D721Med (cell line): ENCODE results near the gene MPRIP.

Experiments used
- DNase-seq: peaks from one replicate; pipeline ENCODE4 v3.0.0; 2011; ENCODE audit warnings: low spot score; ENCODE audit not compliant: insufficient read length
- FAIRE-seq: peaks from 2 replicates; lab custom pipeline; 2011; peaks lifted over from hg19 to GRCh38; lab: Jason Lieb, UNC
- TF ChIP-seq, protein P1 (sequence below): IDR thresholded peaks from 2 replicates; pipeline ENCODE4 v1.5.1; 2012; ENCODE audit warnings: mild to moderate bottlenecking, control low read depth; ENCODE audit not compliant: insufficient read depth; ENCODE audit errors: missing control alignments

The MPRIP gene

DNA sequence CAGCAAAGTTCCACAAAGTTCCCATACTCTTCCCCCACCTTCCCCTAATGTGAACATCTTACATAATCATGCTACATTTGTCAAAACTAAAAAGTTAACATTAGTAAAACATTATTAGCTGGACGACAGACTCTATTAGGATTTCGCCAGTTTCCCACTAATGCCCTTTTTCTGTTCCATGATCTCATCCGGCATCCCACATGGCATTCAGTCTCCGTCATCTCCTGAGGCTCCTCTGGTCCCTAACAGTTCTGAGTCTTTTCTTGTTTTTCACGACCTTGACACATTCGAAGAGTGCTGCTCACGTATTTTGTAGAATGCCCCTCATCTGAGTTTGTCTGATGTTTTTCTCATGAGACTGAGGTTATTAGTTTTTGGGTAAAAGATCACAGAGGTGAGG is 8.8 kb upstream of the MPRIP start:
- TF ChIP-seq, protein P1, sequence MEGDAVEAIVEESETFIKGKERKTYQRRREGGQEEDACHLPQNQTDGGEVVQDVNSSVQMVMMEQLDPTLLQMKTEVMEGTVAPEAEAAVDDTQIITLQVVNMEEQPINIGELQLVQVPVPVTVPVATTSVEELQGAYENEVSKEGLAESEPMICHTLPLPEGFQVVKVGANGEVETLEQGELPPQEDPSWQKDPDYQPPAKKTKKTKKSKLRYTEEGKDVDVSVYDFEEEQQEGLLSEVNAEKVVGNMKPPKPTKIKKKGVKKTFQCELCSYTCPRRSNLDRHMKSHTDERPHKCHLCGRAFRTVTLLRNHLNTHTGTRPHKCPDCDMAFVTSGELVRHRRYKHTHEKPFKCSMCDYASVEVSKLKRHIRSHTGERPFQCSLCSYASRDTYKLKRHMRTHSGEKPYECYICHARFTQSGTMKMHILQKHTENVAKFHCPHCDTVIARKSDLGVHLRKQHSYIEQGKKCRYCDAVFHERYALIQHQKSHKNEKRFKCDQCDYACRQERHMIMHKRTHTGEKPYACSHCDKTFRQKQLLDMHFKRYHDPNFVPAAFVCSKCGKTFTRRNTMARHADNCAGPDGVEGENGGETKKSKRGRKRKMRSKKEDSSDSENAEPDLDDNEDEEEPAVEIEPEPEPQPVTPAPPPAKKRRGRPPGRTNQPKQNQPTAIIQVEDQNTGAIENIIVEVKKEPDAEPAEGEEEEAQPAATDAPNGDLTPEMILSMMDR: no peak
- FAIRE-seq (no peak), DNase-seq (no peak)

DNA sequence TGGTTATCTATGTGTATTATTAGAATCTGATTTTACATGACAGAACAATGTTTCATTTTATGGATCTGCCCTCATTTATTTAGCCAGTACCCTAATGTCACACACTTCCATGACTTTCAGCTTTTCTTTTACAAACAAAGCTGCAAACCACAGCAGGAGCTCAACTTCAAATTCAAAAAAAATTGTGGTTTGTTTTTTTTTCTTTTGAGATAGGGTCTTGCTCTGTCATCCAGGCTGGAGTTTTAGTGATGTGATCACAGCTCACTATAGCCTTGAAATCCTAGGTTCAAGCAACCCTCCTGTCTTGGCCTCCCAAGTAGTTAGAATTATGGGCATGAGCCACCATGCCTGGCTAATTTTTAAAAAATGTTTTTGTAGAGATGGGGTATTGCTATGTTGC is 8.2 kb upstream of the MPRIP start:
- TF ChIP-seq, protein P1: no peak
- DNase-seq: no peak
- no peak for FAIRE-seq

DNA sequence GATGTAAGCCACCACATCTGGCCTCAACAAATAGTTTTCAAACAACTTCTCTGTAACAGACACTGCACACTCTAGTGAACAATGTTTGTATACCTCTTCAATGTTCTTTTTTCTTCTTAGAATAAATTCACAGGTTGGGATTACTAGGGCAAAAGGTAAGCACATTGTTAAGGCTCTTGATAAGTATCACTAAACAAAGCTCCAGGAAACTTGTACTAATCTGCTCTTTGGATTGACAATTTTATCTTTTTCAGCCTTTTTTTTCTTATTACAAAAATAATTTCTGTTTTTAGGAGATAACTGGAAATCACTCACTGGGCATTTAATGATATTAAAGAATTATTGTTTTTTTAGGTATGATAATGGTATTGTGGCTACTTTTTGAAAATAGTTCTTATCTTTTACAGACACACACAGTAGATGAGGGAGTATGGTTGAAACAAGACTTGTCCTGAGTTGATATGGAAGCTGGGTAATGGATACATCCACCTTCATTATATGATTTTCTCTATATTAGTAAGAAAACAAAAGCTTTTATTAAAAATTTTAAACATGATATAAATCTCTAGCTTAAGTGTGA is 7.7 kb upstream of the MPRIP start:
- FAIRE-seq (no peak), DNase-seq (no peak)
- TF ChIP-seq, protein P1: no peak

DNA sequence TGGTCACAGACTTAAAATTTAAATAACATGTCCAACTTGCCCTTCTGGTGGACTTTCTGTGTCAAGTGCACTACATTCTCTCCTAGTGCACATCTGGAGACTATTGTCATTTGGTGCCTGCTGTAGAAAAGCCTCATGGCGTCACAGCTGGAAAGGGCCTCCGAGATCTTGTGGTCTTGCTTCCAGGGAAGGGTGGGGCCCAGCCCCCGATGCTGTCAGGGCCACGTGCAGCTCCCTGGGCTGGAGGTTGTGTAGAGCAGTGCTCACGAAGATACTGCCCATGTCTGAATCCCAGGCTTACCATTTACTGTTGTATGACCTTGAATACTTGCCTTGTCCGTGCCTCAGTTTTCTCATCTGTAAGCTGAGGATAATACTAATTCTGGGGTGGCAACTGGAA is 6.8 kb upstream of the MPRIP start:
- FAIRE-seq (no peak), DNase-seq (no peak)
- TF ChIP-seq, protein P1: no peak

DNA sequence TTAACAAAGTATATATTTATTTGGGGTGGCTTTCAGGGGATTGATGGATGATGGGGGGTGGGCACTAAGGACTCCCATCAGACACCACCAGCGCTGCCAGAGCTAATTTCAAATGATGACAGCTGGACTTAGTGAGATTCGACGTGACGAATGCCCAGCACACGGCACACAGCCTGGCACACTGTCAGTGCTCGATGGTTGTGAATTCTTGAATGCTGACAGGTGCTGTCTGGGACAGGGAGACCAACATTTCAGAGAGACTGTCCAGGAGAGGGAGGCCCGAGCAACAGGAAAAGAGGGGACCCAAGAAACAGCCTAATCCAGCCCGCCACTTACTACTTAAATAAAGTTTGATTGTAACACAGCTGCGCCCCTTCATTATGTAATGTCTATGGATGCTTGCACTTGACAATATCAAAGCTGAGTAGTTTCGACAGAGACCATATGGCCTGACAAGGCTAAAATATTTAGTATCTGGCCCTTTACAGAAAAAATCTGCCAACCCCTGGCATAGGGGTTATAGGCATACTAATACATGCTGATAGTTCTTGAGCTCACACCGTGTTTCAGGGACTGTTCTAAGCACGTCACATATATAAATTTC is 6.2 kb upstream of the MPRIP start:
- DNase-seq (no peak), FAIRE-seq (no peak)
- TF ChIP-seq, protein P1: no peak

DNA sequence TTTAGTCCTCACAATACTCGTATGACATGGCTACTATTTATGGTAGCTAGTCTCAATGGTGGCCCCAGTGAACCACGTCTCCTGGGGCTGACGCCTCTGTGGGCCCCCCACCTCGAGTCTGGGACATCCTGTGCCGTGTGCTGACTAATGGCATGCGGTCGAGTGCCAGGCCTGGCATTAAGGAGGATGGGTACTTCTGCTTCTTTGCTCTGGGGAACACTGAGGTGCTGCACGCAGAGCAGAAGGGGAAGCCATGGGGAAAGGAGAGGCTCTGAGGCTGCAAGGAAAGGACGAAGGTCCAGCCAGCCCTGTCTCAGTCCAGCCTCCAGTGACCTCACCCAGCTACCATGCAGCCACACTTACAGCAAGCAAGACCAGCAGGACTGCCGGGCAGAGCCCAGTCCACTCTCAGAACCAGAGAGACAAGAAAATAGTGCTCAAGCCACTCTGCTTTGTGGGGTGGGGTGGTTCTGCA is 5.7 kb upstream of the MPRIP start:
- TF ChIP-seq, protein P1: no peak
- DNase-seq (no peak), FAIRE-seq (no peak)

DNA sequence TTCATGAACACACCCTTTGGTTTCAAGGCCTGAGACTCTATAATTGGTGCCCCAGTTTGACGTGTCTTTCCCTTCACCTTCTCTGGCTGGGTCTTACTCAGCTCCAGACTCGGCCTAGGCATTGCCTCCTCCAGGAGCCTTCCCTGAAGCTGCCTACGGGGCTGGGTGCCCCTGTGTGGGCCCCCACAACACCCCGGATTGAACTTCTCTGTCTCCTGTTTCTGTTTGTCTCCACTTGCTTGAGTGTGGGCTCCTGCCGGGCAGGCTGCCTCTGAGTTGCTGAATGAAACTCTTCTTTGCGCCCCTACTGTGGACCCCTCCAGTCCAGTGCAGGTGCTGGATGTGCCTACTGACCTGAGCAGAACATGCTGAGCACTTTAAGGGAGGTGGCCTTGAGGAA is 2.3 kb upstream of the MPRIP start:
- FAIRE-seq: no peak
- no peak for DNase-seq
- TF ChIP-seq, protein P1: no peak
